GM23248 (cell line): Measurements from ENCODE around the gene EZR. TPM values are rescaled to one million over a fixed set of nuclear protein-coding genes. Genes with fewer than 3 reads are reported as not detected.

ENCODE experiments used
- DNase-seq: peaks from one replicate; pipeline ENCODE4 v3.0.0-alpha.2; 2015
- H2AFZ ChIP-seq: fragments of 200-600 bp; sonication (generic); 2 replicates; pipeline ENCODE4 v1.6.1; 2016; ENCODE audit warnings: antibody characterized with exemption
- H3F3A ChIP-seq: fragments of 200-600 bp; sonication (generic); 2 replicates; pipeline ENCODE4 v1.6.1; 2016; ENCODE audit warnings: mild to moderate bottlenecking, antibody characterized with exemption, mixed run types; ENCODE audit not compliant: insufficient read depth
- H3K27ac ChIP-seq: fragments of 200-600 bp; sonication (generic); 2 replicates; pipeline ENCODE4 v1.5.1; 2016; ENCODE audit warnings: mild to moderate bottlenecking
- H3K27me3 ChIP-seq: fragments of 200-600 bp; sonication (generic); replicated peaks from 2 replicates; pipeline ENCODE4 v1.6.1; 2016; ENCODE audit warnings: mild to moderate bottlenecking; ENCODE audit not compliant: insufficient read depth
- H3K36me3 ChIP-seq: fragments of 200-600 bp; sonication (generic); 2 replicates; pipeline ENCODE4 v1.6.1; 2016; ENCODE audit warnings: low read depth, mild to moderate bottlenecking
- H3K4me1 ChIP-seq: fragments of 200-600 bp; sonication (generic); 2 replicates; pipeline ENCODE4 v1.6.1; 2016; ENCODE audit warnings: mild to moderate bottlenecking; ENCODE audit not compliant: insufficient read depth
- H3K4me2 ChIP-seq: fragments of 200-600 bp; sonication (generic); one replicate; pipeline ENCODE4 v1.6.1; 2016; ENCODE audit warnings: mild to moderate bottlenecking; ENCODE audit not compliant: unreplicated experiment
- H3K4me3 ChIP-seq: fragments of 200-600 bp; sonication (generic); 2 replicates; pipeline ENCODE4 v1.5.1; 2016; ENCODE audit warnings: mild to moderate bottlenecking
- H3K79me2 ChIP-seq: fragments of 200-600 bp; sonication (generic); 2 replicates; pipeline ENCODE4 v1.6.1; 2016; ENCODE audit warnings: mild to moderate bottlenecking; ENCODE audit not compliant: insufficient read depth
- H3K9ac ChIP-seq: fragments of 200-600 bp; sonication (generic); 2 replicates; pipeline ENCODE4 v1.6.1; 2016; ENCODE audit warnings: mild to moderate bottlenecking
- H3K9me2 ChIP-seq: fragments of 200-600 bp; sonication (generic); 2 replicates; pipeline ENCODE4 v1.6.1; 2016; ENCODE audit warnings: mixed run types, mild to moderate bottlenecking, moderate library complexity; ENCODE audit not compliant: insufficient read depth
- H3K9me3 ChIP-seq: fragments of 200-600 bp; sonication (generic); one replicate; pipeline ENCODE4 v1.6.1; 2017; ENCODE audit warnings: low read depth
- H4K20me1 ChIP-seq: fragments of 200-600 bp; sonication (generic); 2 replicates; pipeline ENCODE4 v1.6.0; 2016; ENCODE audit not compliant: insufficient read depth
- EZH2 ChIP-seq: fragments of 200-600 bp; sonication (generic); IDR thresholded peaks from 2 replicates; pipeline ENCODE4 v1.6.1; 2018; ENCODE audit warnings: antibody characterized with exemption, mild to moderate bottlenecking; ENCODE audit not compliant: insufficient read depth, poor library complexity, severe bottlenecking
- EZH2phosphoT487 ChIP-seq: fragments of 200-600 bp; sonication (generic); IDR thresholded peaks from 2 replicates; pipeline ENCODE4 v1.6.1; 2018; ENCODE audit warnings: antibody characterized with exemption, moderate library complexity, mild to moderate bottlenecking, low read depth; ENCODE audit not compliant: insufficient read depth
- WGBS, 2 experiments: methylation state at CpG; one replicate each; pipeline ENCODE4 v1.1.6; 2015 to 2017; ENCODE audit warnings: low lambda C conversion rate in 2 of 2, low coverage in 1 of 2; ENCODE audit errors: missing lambda C conversion rate in 2 of 2; 5-methylcytosine and 5-hydroxymethylcytosine counted together
- in situ Hi-C: fragments of 300-500 bp; cut with MboI; formaldehyde crosslinking; loops from 2 replicates; pipeline ENCODE4 v1.15.0; 2020
- polyA plus RNA-seq: library from polyadenylated mRNA; unstranded; fragments of >200 nt; fragmentation: Nextera tagmentation; extraction: Ambion mirVana; gene quantifications from 2 replicates; pipeline ENCODE4 v1.2.1, GENCODE V29; 2016
- total RNA-seq: library from RNA; depleted of rRNA; stranded (reverse); fragments of >200 nt; shearing (Covaris generic); gene quantifications from 2 replicates; pipeline ENCODE4 v1.2.3, GENCODE V29; 2014

EZR gene
- total and polyA plus RNA-seq, 2 experiments from 2014 or later, result 52.4 to 65.2 TPM

DNA sequence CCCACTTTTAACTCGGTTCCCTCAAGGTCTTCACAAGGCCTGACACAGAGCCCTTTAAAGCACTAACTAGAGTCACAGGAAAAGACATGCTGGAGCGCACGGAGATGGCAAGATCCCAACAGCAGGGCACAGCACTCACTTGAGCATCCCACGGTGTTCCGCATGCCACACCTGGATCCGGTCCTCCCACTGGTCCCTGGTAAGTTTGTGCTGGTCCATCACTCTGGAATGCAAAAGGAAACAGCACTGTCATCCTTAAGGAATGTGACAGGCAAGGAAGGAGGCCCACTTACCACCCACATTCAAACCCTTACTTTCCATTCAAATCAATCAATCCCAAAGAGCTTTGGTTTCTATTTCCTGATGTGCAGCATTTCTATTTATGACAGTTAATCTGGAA is 34.7 kb downstream of the EZR start:
- H2AFZ ChIP-seq, result no peak overlapping the region

GRCh38 chr6:158783851-158784250 is 35.3 kb downstream of the EZR start:
- Histone ChIP-seq H3K79me2 (peaks cover 2% of the 10 kb centered on the region; the same call in 1 of the 2 replicates), H4K20me1 (no peaks in the 10 kb centered on the region), H2AFZ (no peak overlapping the region), H3K9ac (no peak overlapping the region), H3F3A (no peaks in the 10 kb centered on the region), H3K4me3 (no peak overlapping the region), H3K27ac (no peak overlapping the region), H3K27me3 (no peaks in the 10 kb centered on the region), H3K4me1 (0 out of 2 replicates have a peak, but pooled peaks cover 3% of the 10 kb centered on the region), H3K4me2 (no peak overlapping the region), H3K9me2 (no peaks in the 10 kb centered on the region), H3K36me3 (peaks cover 27% of the 10 kb centered on the region), H3K9me3 (no peaks in the 10 kb centered on the region)
- no peak for TF ChIP-seq EZH2phosphoT487
- TF ChIP-seq EZH2, result no peak
- 95 to 100% methylated on average over 5 of the region's 5 CpGs for WGBS, 2 experiments
- in situ Hi-C loops, result no loop called here
- no peak for DNase-seq

More for the DNA sequence above, 34.7 kb downstream of the EZR start:
- in situ Hi-C loops, result no loop called here
- DNase-seq, result peak; percentile 32
- Histone ChIP-seq H3K27me3 (no peaks in the 10 kb centered on the region), H4K20me1 (no peaks in the 10 kb centered on the region), H3K4me1 (0 out of 2 replicates have a peak, but pooled peaks cover 3% of the 10 kb centered on the region), H3K36me3 (peaks cover 27% of the 10 kb centered on the region), H3K27ac (no peak overlapping the region), H3K9me2 (no peaks in the 10 kb centered on the region), H3K79me2 (peaks cover 8% of the 10 kb centered on the region), H3K9ac (no peak overlapping the region), H3F3A (no peaks in the 10 kb centered on the region), H3K9me3 (no peaks in the 10 kb centered on the region), H3K4me2 (no peak overlapping the region), H3K4me3 (no peak overlapping the region)
- WGBS, 2 experiments, result 70 to 72% methylated on average over 6 of the region's 6 CpGs
- TF ChIP-seq EZH2, result no peak
- TF ChIP-seq EZH2phosphoT487, result no peak

DNA sequence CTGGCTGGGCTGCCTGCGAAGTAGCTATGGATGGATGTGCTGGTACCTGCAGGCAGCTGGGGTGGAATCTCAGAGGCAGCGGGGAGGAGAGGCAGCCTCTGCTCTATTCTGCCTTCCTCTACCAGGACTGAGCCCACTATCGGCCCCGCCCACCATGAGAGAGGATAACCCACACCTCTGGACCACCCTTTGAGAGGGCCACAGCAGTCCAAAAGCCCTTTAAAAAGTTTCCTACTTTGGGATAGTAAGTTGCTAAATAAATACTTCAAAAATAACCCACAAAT is 36.1 kb downstream of the EZR start:
- Histone ChIP-seq H3K9ac (no peak overlapping the region), H3F3A (no peaks in the 10 kb centered on the region), H3K9me3 (no peaks in the 10 kb centered on the region), H3K4me3 (no peak overlapping the region), H3K9me2 (no peaks in the 10 kb centered on the region), H3K79me2 (no peaks in the 10 kb centered on the region), H2AFZ (no peak overlapping the region), H3K27ac (no peak overlapping the region), H3K36me3 (peaks cover 27% of the 10 kb centered on the region), H3K4me1 (0 out of 2 replicates have a peak, but pooled peaks cover 3% of the 10 kb centered on the region), H3K4me2 (no peak overlapping the region), H3K27me3 (no peaks in the 10 kb centered on the region), H4K20me1 (no peaks in the 10 kb centered on the region)
- DNase-seq, result no peak
- WGBS, 2 experiments, result 89 to 92% methylated on average over 4 of the region's 4 CpGs
- in situ Hi-C loops, result no loop called here
- no peak for TF ChIP-seq EZH2phosphoT487
- TF ChIP-seq EZH2, result no peak

DNA sequence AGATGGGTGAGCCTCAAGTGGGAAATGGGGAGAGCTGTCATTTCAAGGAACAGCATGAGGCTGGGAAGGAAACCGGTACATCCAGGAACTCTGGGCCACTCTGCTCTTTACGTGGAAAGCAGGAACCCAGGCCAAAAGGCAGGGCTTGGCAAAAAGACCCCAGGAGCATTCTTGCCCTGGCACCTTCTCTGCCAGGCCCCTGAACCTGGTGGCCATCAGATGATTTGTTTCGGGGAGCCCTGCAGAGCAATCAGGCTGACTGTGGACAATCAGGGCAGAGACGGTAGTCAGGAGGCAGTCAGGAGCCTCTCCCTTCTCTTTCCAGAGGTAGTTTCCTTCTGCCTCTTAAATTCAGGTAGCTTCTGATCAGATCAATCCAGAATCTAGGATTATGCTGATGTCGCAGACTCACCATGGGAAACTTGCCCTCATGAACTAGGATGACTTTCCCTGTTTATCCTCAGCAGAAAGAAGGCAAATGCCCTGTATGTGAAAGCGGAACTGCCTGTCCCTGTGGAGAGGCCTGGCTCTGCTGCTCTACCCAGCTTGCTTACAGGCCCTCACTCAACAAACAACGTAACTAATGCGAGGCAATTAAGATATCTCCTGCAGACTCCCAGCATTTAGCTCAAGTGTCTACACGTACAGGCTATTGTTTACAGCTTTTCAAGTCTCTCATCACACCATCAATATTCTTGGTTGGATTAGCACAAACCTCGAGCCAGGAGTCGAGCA is 36.6 kb downstream of the EZR start:
- 97 to 99% methylated on average over 11 of the region's 11 CpGs for WGBS, 2 experiments
- H3K79me2 ChIP-seq, result no peaks in the 10 kb centered on the region

More for the DNA sequence above, 36.6 kb downstream of the EZR start:
- H3K4me3 ChIP-seq, result no peak overlapping the region
- H3K27ac ChIP-seq, result no peak overlapping the region
- no peak overlapping the region for H2AFZ ChIP-seq
- H3K27me3 ChIP-seq, result no peaks in the 10 kb centered on the region
- no peaks in the 10 kb centered on the region for H3K9me2 ChIP-seq
- H3K9me3 ChIP-seq, result no peaks in the 10 kb centered on the region
- no peak for DNase-seq
- H4K20me1 ChIP-seq, result no peaks in the 10 kb centered on the region
- in situ Hi-C loops, result no loop called here
- H3K36me3 ChIP-seq, result peaks cover 23% of the 10 kb centered on the region
- no peak overlapping the region for H3K9ac ChIP-seq
- H3K4me2 ChIP-seq, result no peak overlapping the region
- no peak for TF ChIP-seq EZH2
- no peak for TF ChIP-seq EZH2phosphoT487
- 0 out of 2 replicates have a peak, but pooled peaks cover 3% of the 10 kb centered on the region for H3K4me1 ChIP-seq
- H3F3A ChIP-seq, result no peaks in the 10 kb centered on the region
